HepG2 (cell line): ENCODE measurements around the gene PROX2. TPM values are rescaled to one million over a fixed set of nuclear protein-coding genes. Genes with fewer than 3 reads are reported as not detected.

ENCODE experiments used
- ATAC-seq: fragments of 200-7000 bp; cut with Tn5 transposase; 3 replicates; pipeline ENCODE4 v1.9.1; 2020; ENCODE audit warnings: mild to moderate bottlenecking, moderate library complexity
- BruUV-seq: library from RNA; stranded (reverse); fragments of 400-500 nt; replicated peaks from 2 replicates; lab custom pipeline; 2021; lab: Mats Ljungman, UMichigan
- CTCF ChIA-PET: fragments of 300-600 bp; formaldehyde crosslinking; extraction: SDS; loops from one replicate; lab custom pipeline; 2021; ENCODE audit warnings: low total read pairs, inconsistent platforms, low intra/inter-chr PET ratio; lab: Yijun Ruan, JAX
- POLR2A ChIA-PET: fragments of 350-600 bp; sonication (Branson Sonifier 250); formaldehyde crosslinking; loops from one replicate; lab custom pipeline; 2020; ENCODE audit warnings: antibody characterized with exemption, inconsistent platforms; lab: Yijun Ruan, JAX
- DNase-seq: peaks from one replicate; pipeline ENCODE4 v3.0.0-alpha.2; 2015; ENCODE audit warnings: low spot score
- FAIRE-seq: peaks from 3 replicates; lab custom pipeline; 2011; peaks lifted over from hg19 to GRCh38; lab: Jason Lieb, UNC
- H2AFZ ChIP-seq: one replicate; pipeline ENCODE4 v1.6.1; 2011; ENCODE audit warnings: low read length, inconsistent platforms
- H3K27ac ChIP-seq: fragments of 300-600 bp; 3 replicates; pipeline ENCODE4 v1.8.0; 2011; ENCODE audit warnings: mixed run types, mild to moderate bottlenecking, mixed read lengths, low read length, inconsistent platforms; ENCODE audit not compliant: insufficient read depth; ENCODE audit errors: extremely low read length
- H3K27me3 ChIP-seq, 2 experiments: fragments of 200-600 bp in 1 of 2; 2 replicates in 1 of 2; 3 replicates in 1 of 2; pipeline versions ENCODE4 v1.6.0 to v1.8.0; 2011; ENCODE audit warnings: low read length in 2 of 2, mild to moderate bottlenecking in 2 of 2, moderate library complexity in 2 of 2, inconsistent platforms in 1 of 2; ENCODE audit not compliant: insufficient read depth in 2 of 2, control insufficient read depth in 1 of 2
- H3K36me3 ChIP-seq, 2 experiments: fragments of 200-600 bp in 1 of 2; replicated peaks in 1 of 2; 2 replicates in 1 of 2; 3 replicates in 1 of 2; pipeline versions ENCODE4 v1.5.1 to v1.8.0; 2011; ENCODE audit warnings: low read length in 2 of 2, inconsistent platforms in 1 of 2; ENCODE audit not compliant: insufficient read depth in 2 of 2, control insufficient read depth in 1 of 2
- H3K4me1 ChIP-seq: 2 replicates; pipeline ENCODE4 v1.5.1; 2012; ENCODE audit warnings: low read length, inconsistent platforms; ENCODE audit not compliant: insufficient read depth
- H3K4me2 ChIP-seq: 2 replicates; pipeline ENCODE4 v1.6.0; 2011; ENCODE audit warnings: low read depth, low read length, inconsistent platforms
- H3K4me3 ChIP-seq, 3 experiments: fragments of 200-600 bp in 1 of 3; sonication (generic), shearing (Covaris generic) in 1 of 3; replicated peaks in 1 of 3; 2 replicates each; pipeline ENCODE4 v1.5.1; 2011 to 2016; ENCODE audit warnings: low read length in 3 of 3, inconsistent platforms in 2 of 3, low read depth in 2 of 3, mild to moderate bottlenecking in 2 of 3, control low read depth in 1 of 3, mixed read lengths in 1 of 3; ENCODE audit not compliant: insufficient read depth in 1 of 3
- H3K79me2 ChIP-seq: one replicate; pipeline ENCODE4 v1.6.1; 2011; ENCODE audit warnings: low read length, inconsistent platforms; ENCODE audit not compliant: insufficient read depth
- H3K9ac ChIP-seq: 2 replicates; pipeline ENCODE4 v1.6.0; 2011; ENCODE audit warnings: mild to moderate bottlenecking, low read depth, low read length, inconsistent platforms; ENCODE audit not compliant: insufficient read depth
- H3K9me3 ChIP-seq: 2 replicates; pipeline ENCODE4 v1.5.1; 2012; ENCODE audit warnings: mild to moderate bottlenecking, low read length
- H4K20me1 ChIP-seq: 2 replicates; pipeline ENCODE4 v1.6.0; 2011; ENCODE audit warnings: inconsistent platforms, mild to moderate bottlenecking, low read length, moderate library complexity; ENCODE audit not compliant: insufficient read depth
- HNF4A ChIP-seq: sonication (generic); formaldehyde crosslinking; IDR thresholded peaks from 2 replicates; pipeline ENCODE4 v1.4.0; 2020; ENCODE audit warnings: missing genetic modification reagents
- TARDBP ChIP-seq: sonication (generic); formaldehyde crosslinking; IDR thresholded peaks from 2 replicates; pipeline ENCODE4 v1.8.0; 2022; ENCODE audit warnings: mild to moderate bottlenecking, missing genetic modification reagents
- WGBS: methylation state at CpG from one replicate; pipeline ENCODE4 v1.1.6; 2017; ENCODE audit warnings: low lambda C conversion rate; 5-methylcytosine and 5-hydroxymethylcytosine counted together
- in situ Hi-C: cut with HindIII; loops from 2 replicates; pipeline ENCODE4 v1.10.0; 2017; ENCODE audit warnings: low pct_unique_long_range_greater_than_20kb; ENCODE audit not compliant: extremely low pct_ligation_motif_present
- intact Hi-C: fragments of 100-400 bp; cut with micrococcal nuclease; formaldehyde crosslinking; loops from one replicate; pipeline ENCODE4 v1.10.0; 2022; ENCODE audit not compliant: unreplicated experiment
- polyA plus RNA-seq, 8 experiments: library from polyadenylated mRNA; depleted of rRNA in 3 of 8; stranded (reverse) in 7 of 8; unstranded in 1 of 8; fragments of >200 nt; fragmentation: Illumina TruSeq in 4 of 8; extraction: Trizol in 4 of 8; gene quantifications; 2 replicates each; pipeline versions ENCODE4 v1.2.1 to v1.2.3, GENCODE V29; 2011 to 2016; ENCODE audit warnings: low read depth in 4 of 8, missing spikeins in 1 of 8, mixed read lengths in 1 of 8; ENCODE audit not compliant: insufficient read depth in 1 of 8
- total RNA-seq, 5 experiments: library from RNA; depleted of rRNA; stranded (reverse); fragments of >200 nt; fragmentation: Illumina TruSeq; extraction: Trizol; gene quantifications; 2 replicates each; pipeline ENCODE4 v1.2.3, GENCODE V29; 2016; ENCODE audit warnings: low read depth in 1 of 5
- TF ChIP-seq, protein P1 (sequence below): sonication (generic); formaldehyde crosslinking; IDR thresholded peaks from 2 replicates; pipeline ENCODE4 v1.5.0; 2020; ENCODE audit warnings: missing genetic modification reagents
- TF ChIP-seq, protein P2 (sequence below): sonication (generic); formaldehyde crosslinking; IDR thresholded peaks from 2 replicates; pipeline ENCODE4 v1.5.0; 2020; ENCODE audit warnings: missing genetic modification reagents, mild to moderate bottlenecking, borderline replicate concordance
- TF ChIP-seq, protein P3 (sequence below), 2 experiments: sonication (generic) in 1 of 2; formaldehyde crosslinking in 1 of 2; IDR thresholded peaks; 2 replicates each; pipeline versions ENCODE4 v1.4.0 to v1.6.1; 2016 to 2020; ENCODE audit warnings: borderline replicate concordance in 1 of 2, low read depth in 1 of 2, mild to moderate bottlenecking in 1 of 2, missing genetic modification reagents in 1 of 2

PROX2 gene
- total and polyA plus RNA-seq, 2 of the 13 experiments (the other 11 are each of a cell fraction or from before 2014, with no cell fraction given), result not detected

DNA sequence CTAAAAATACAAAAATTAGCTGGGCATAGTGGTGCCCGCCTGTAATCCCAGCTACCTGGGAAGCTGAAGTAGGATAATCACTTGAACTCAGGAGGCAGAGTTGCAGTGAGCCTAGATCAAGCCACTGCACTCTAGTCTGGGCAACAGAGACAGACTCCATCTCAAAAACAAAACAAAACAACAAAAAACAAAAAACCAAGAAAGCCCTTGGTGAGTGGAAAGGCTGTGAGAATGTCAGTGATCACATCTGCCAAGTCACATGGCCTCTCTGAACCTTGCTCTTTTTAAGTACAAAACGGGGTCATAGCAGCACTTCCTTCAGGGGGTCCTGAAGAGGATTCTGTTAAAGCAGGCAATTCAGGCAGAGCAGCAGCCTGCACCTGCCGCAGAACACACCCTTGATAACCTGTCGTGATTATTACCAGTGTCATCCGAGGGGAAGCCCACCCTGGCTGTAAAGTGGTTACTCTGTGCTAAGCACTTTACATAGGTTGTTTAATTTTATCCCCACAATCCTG is 37.5 kb upstream of the PROX2 start:
- CTCF ChIA-PET, result interaction anchor here (1.0 to 4.1 kb wide), 3 partner anchors 33 to 175 kb away, joined by 3 to 44 read pairs (median 8); no protein-coding TSS in a partner anchor
- H3K79me2 ChIP-seq, result no peaks in the 10 kb centered on the region

DNA sequence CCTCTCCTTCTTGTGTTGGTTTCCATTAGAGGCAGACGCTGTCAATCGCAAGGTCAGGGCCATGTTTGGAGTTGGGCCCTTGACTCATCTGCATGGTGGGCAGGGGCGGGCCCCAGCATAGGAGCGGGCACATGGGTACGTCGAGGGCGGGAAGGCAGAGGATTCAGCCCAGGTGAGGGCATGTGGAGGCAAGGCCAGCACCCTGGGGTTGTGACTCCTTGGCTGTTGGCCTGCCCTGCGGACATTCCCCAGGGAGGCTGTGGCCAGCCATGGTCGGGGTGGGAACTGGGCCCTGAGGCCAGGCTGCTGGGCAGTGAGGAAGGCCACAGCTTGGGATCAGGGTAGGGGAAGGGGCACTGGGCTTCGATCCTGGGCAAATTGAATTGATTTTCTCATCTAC is 36.9 kb upstream of the PROX2 start:
- DNase-seq (no peak), FAIRE-seq (no peak), ATAC-seq (no peak)
- Histone ChIP-seq H3K9me3 (no peaks in the 10 kb centered on the region), H3K36me3 (no peaks in the 10 kb centered on the region), H3K27me3 (no peaks in the 10 kb centered on the region), H2AFZ (no peak overlapping the region), H3K4me2 (no peak overlapping the region), H3K4me3 (no peak overlapping the region), H3K79me2 (no peaks in the 10 kb centered on the region), H3K4me1 (peaks cover 11% of the 10 kb centered on the region; the same call in 1 of the 2 replicates), H3K9ac (no peak overlapping the region), H3K27ac (no peak overlapping the region), H4K20me1 (no peaks in the 10 kb centered on the region)
- POLR2A ChIA-PET, result no interaction called here
- 91% methylated on average over 9 of the region's 10 CpGs for whole genome bisulfite sequencing
- intact Hi-C loops, result no loop called here
- CTCF ChIA-PET, result interaction anchor here (1.0 to 4.1 kb wide), 2 partner anchors 173 to 175 kb away, joined by 3 to 44 read pairs; no protein-coding TSS in a partner anchor
- in situ Hi-C loops, result loop anchor here (5.0 kb wide), 1 partner anchor 180 kb away; no protein-coding TSS in a partner anchor
- no TSS peak for BruUV-seq
- TF ChIP-seq, protein P1, sequence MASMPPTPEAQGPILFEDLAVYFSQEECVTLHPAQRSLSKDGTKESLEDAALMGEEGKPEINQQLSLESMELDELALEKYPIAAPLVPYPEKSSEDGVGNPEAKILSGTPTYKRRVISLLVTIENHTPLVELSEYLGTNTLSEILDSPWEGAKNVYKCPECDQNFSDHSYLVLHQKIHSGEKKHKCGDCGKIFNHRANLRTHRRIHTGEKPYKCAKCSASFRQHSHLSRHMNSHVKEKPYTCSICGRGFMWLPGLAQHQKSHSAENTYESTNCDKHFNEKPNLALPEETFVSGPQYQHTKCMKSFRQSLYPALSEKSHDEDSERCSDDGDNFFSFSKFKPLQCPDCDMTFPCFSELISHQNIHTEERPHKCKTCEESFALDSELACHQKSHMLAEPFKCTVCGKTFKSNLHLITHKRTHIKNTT (CRISPR knock-in tag), result no peak
- no peak for TF ChIP-seq TARDBP
- TF ChIP-seq, protein P2, sequence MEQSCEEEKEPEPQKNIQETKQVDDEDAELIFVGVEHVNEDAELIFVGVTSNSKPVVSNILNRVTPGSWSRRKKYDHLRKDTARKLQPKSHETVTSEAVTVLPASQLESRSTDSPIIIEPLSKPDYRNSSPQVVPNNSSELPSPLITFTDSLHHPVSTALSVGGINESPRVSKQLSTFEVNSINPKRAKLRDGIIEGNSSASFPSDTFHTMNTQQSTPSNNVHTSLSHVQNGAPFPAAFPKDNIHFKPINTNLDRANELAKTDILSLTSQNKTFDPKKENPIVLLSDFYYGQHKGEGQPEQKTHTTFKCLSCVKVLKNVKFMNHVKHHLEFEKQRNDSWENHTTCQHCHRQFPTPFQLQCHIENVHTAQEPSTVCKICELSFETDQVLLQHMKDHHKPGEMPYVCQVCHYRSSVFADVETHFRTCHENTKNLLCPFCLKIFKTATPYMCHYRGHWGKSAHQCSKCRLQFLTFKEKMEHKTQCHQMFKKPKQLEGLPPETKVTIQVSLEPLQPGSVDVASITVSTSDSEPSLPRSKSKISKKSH (CRISPR knock-in tag), result no peak
- TF ChIP-seq, protein P3, sequence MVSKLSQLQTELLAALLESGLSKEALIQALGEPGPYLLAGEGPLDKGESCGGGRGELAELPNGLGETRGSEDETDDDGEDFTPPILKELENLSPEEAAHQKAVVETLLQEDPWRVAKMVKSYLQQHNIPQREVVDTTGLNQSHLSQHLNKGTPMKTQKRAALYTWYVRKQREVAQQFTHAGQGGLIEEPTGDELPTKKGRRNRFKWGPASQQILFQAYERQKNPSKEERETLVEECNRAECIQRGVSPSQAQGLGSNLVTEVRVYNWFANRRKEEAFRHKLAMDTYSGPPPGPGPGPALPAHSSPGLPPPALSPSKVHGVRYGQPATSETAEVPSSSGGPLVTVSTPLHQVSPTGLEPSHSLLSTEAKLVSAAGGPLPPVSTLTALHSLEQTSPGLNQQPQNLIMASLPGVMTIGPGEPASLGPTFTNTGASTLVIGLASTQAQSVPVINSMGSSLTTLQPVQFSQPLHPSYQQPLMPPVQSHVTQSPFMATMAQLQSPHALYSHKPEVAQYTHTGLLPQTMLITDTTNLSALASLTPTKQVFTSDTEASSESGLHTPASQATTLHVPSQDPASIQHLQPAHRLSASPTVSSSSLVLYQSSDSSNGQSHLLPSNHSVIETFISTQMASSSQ (IDR thresholded peaks at IDR 0.05; ENCODE audit: low read depth), result no peak
- TF ChIP-seq, protein P3 (CRISPR knock-in tag; IDR thresholded peaks at IDR 0.05; ENCODE audit: borderline replicate concordance), result no peak

More for the DNA sequence above, 37.5 kb upstream of the PROX2 start:
- Histone ChIP-seq H3K4me3 (no peak overlapping the region), H3K36me3 (no peaks in the 10 kb centered on the region), H2AFZ (no peak overlapping the region), H3K9ac (no peak overlapping the region)
- DNase-seq, result no peak
- in situ Hi-C loops, result loop anchor here (5.0 kb wide), 1 partner anchor 179 kb away; no protein-coding TSS in a partner anchor
- ATAC-seq, result no peak
- POLR2A ChIA-PET, result no interaction called here
- no peak for TF ChIP-seq HNF4A
- TF ChIP-seq, all 625 proteins: peak for 0
- Histone ChIP-seq H4K20me1 (no peaks in the 10 kb centered on the region), H3K27me3 (no peaks in the 10 kb centered on the region), H3K4me1 (peaks cover 11% of the 10 kb centered on the region; the same call in 1 of the 2 replicates), H3K9me3 (no peaks in the 10 kb centered on the region), H3K27ac (no peak overlapping the region), H3K4me2 (no peak overlapping the region)
- no peak for FAIRE-seq
- BruUV-seq, result no TSS peak
- 50% methylated on average over 3 of the region's 5 CpGs for WGBS
- intact Hi-C loops, result no loop called here
